Stimulated activated CD4-positive, alpha-beta T cell treated with anti-CD3 and anti-CD28 coated beads, TNF-alpha, amount 100 ng/mL, for 1 hour (primary cell): Measurements from ENCODE around the gene CASP9.

Experiments used
- DNase-seq, 3 donors: peaks; one replicate each; pipeline ENCODE4 v3.0.0-alpha.2; 2020; ENCODE audit warnings: low read depth in 3 of 3, low spot score in 1 of 3

CASP9 gene

GRCh38 chr1:15524021-15524282, at the start of gene CASP9:
Gene CASP9 (minus strand): TSS chr1:15524215. CDS start chr1:15524200, 15 bp downstream.
- no peak for DNase-seq

GRCh38 chr1:15573477-15573876, 49.5 kb upstream of the CASP9 start:
- no peak for DNase-seq

GRCh38 chr1:15571266-15571665, 47.3 kb upstream of the CASP9 start:
- no peak for DNase-seq

- no peak for DNase-seq
These were observed 46.8 kb upstream of the CASP9 start for GRCh38 chr1:15570861-15571260.

- no peak for DNase-seq
These were observed 44.5 kb upstream of the CASP9 start for GRCh38 chr1:15568387-15569073.

- DNase-seq = no peak
These were observed 35.3 kb upstream of the CASP9 start for GRCh38 chr1:15559189-15559810.

GRCh38 chr1:15558516-15558915, 34.5 kb upstream of the CASP9 start:
- DNase-seq = no peak

GRCh38 chr1:15557594-15557993, 33.6 kb upstream of the CASP9 start:
- DNase-seq = no peak

- no peak for DNase-seq
These were observed 33.0 kb upstream of the CASP9 start for GRCh38 chr1:15557008-15557407.

- no peak for DNase-seq
These were observed 26.6 kb upstream of the CASP9 start for GRCh38 chr1:15550573-15550972.

- DNase-seq = no peak
These were observed 22.6 kb upstream of the CASP9 start for GRCh38 chr1:15546641-15547040.

- DNase-seq = no peak
These were observed 19.9 kb upstream of the CASP9 start for GRCh38 chr1:15543589-15544568.

- DNase-seq = no peak
These were observed 19.2 kb upstream of the CASP9 start for GRCh38 chr1:15543251-15543588.

- DNase-seq = no peak
These were observed 18.6 kb upstream of the CASP9 start for GRCh38 chr1:15542388-15543250.

GRCh38 chr1:15541231-15541792, 17.3 kb upstream of the CASP9 start:
- no peak for DNase-seq

- DNase-seq = no peak
These were observed 16.2 kb upstream of the CASP9 start for GRCh38 chr1:15540186-15540585.

- DNase-seq = no peak
These were observed 14.8 kb upstream of the CASP9 start for GRCh38 chr1:15538771-15539170.

- DNase-seq = no peak
These were observed 7.7 kb upstream of the CASP9 start for GRCh38 chr1:15531682-15532081.

- no peak for DNase-seq
These were observed 7.0 kb upstream of the CASP9 start for GRCh38 chr1:15531003-15531402.

GRCh38 chr1:15526490-15527339, 2.7 kb upstream of the CASP9 start, which contains the start of gene DNAJC16:
Gene DNAJC16 (plus strand): TSS chr1:15526848. CDS start chr1:15529106, 2,258 bp downstream.
- DNase-seq = peak; percentile 83 to 94 (median 92)
